HCT116 (cell line): ENCODE measurements around the gene HACD3. TPM values are rescaled to one million over a fixed set of nuclear protein-coding genes. Genes with fewer than 3 reads are reported as not detected.

Source experiments
- ATAC-seq: fragments of 200-7000 bp; cut with Tn5 transposase; 2 replicates; pipeline ENCODE4 v1.9.1; 2020; ENCODE audit warnings: mild to moderate bottlenecking, moderate library complexity
- BruUV-seq: library from RNA; stranded (reverse); fragments of 400-500 nt; replicated peaks from 2 replicates; lab custom pipeline; 2021; lab: Mats Ljungman, UMichigan
- CTCF ChIA-PET: fragments of 300-600 bp; sonication (Branson Sonifier 250); formaldehyde crosslinking; loops from one replicate; lab custom pipeline; 2021; ENCODE audit warnings: antibody characterized with exemption; lab: Charles Lee
- POLR2A ChIA-PET: fragments of 300-600, 350-600 bp; sonication (Branson Sonifier 250); formaldehyde crosslinking; loops from one replicate; lab custom pipeline; 2021; ENCODE audit warnings: antibody characterized with exemption; lab: Charles Lee
- RAD21 ChIA-PET, 2 experiments: fragments of 300-600 bp; sonication (Branson Sonifier 250); formaldehyde crosslinking; loops; one replicate each; lab custom pipeline; 2023; ENCODE audit warnings: low total read pairs in 2 of 2; ENCODE audit not compliant: uncharacterized antibody in 2 of 2, unreplicated experiment in 2 of 2, low non-redundant PET in 1 of 2; lab: Charles Lee
- DNase-seq: peaks from one replicate; pipeline ENCODE4 v3.0.0-alpha.2; 2010; ENCODE audit warnings: low read depth, low spot score
- H2AFZ ChIP-seq: fragments of 200-600 bp; shearing (Covaris generic), sonication (generic); 2 replicates; pipeline ENCODE4 v1.6.1; 2017; ENCODE audit warnings: low read depth, mixed run types, mixed read lengths, antibody characterized with exemption, low read length; ENCODE audit not compliant: poor library complexity, severe bottlenecking
- H3K27ac ChIP-seq: 2 replicates; pipeline ENCODE4 v1.5.1; 2012; ENCODE audit warnings: low read depth, low read length
- H3K27me3 ChIP-seq: fragments of 200-600 bp; sonication (generic); 2 replicates; pipeline ENCODE4 v1.6.1; 2016; ENCODE audit warnings: mixed run types, low read length, mixed read lengths; ENCODE audit not compliant: insufficient read depth
- H3K36me3 ChIP-seq, 2 experiments: fragments of 200-500 bp in 1 of 2; fragments of 200-600 bp in 1 of 2; sonication (Bioruptor generic) in 1 of 2; sonication (generic) in 1 of 2; 2 replicates each; pipeline versions ENCODE4 v1.5.1 to v1.6.1; 2014 to 2016; ENCODE audit warnings: low read length in 2 of 2, inconsistent platforms in 1 of 2, mixed read lengths in 1 of 2, mixed run types in 1 of 2; ENCODE audit not compliant: insufficient read depth in 2 of 2, control insufficient read depth in 1 of 2
- H3K4me1 ChIP-seq, 2 experiments: fragments of 200-600 bp in 1 of 2; sonication (generic) in 1 of 2; 2 replicates each; pipeline versions ENCODE4 v1.5.1 to v1.6.1; 2012 to 2017; ENCODE audit warnings: low read length in 2 of 2, inconsistent platforms in 1 of 2, mild to moderate bottlenecking in 1 of 2, mixed read lengths in 1 of 2, mixed run types in 1 of 2, moderate library complexity in 1 of 2; ENCODE audit not compliant: insufficient read depth in 2 of 2, control insufficient read depth in 1 of 2
- H3K4me2 ChIP-seq: fragments of 200-600 bp; sonication (generic); 2 replicates; pipeline ENCODE4 v1.6.1; 2017; ENCODE audit warnings: mixed run types, low read length, mixed read lengths
- H3K4me3 ChIP-seq, 2 experiments: fragments of 200-600 bp in 1 of 2; sonication (generic) in 1 of 2; replicated peaks in 1 of 2; 2 replicates each; pipeline ENCODE4 v1.5.1; 2011 to 2016; ENCODE audit warnings: low read length in 2 of 2, control low read depth in 1 of 2, low read depth in 1 of 2, mild to moderate bottlenecking in 1 of 2, mixed read lengths in 1 of 2, mixed run types in 1 of 2
- H3K79me2 ChIP-seq: fragments of 200-600 bp; sonication (generic); 2 replicates; pipeline ENCODE4 v1.6.1; 2017; ENCODE audit warnings: mild to moderate bottlenecking, mixed run types, low read length, moderate library complexity, mixed read lengths; ENCODE audit not compliant: insufficient read depth
- H3K9ac ChIP-seq: fragments of 200-600 bp; sonication (generic); 2 replicates; pipeline ENCODE4 v1.6.1; 2016; ENCODE audit warnings: low read length, mixed read lengths
- H3K9me2 ChIP-seq: fragments of 200-600 bp; sonication (generic), shearing (Covaris generic); 2 replicates; pipeline ENCODE4 v1.6.1; 2017; ENCODE audit warnings: mixed run types, mild to moderate bottlenecking, moderate library complexity; ENCODE audit not compliant: insufficient read depth
- H3K9me3 ChIP-seq, 2 experiments: fragments of 200-500 bp in 1 of 2; fragments of 200-600 bp in 1 of 2; sonication (Bioruptor generic) in 1 of 2; sonication (generic) in 1 of 2; 2 replicates each; pipeline ENCODE4 v1.6.1; 2014 to 2017; ENCODE audit warnings: low read length in 2 of 2, mixed read lengths in 2 of 2, inconsistent platforms in 1 of 2, low read depth in 1 of 2, mild to moderate bottlenecking in 1 of 2, mixed run types in 1 of 2, moderate library complexity in 1 of 2; ENCODE audit not compliant: control insufficient read depth in 1 of 2, insufficient read depth in 1 of 2
- H4K20me1 ChIP-seq: fragments of 200-600 bp; sonication (generic), shearing (Covaris generic); 2 replicates; pipeline ENCODE4 v1.6.1; 2017; ENCODE audit warnings: mixed run types, mild to moderate bottlenecking, moderate library complexity; ENCODE audit not compliant: insufficient read depth
- ATF3 ChIP-seq: IDR thresholded peaks from 2 replicates; pipeline ENCODE4 v1.6.1; 2012
- CBX3 ChIP-seq: IDR thresholded peaks from 2 replicates; pipeline ENCODE4 v1.6.1; 2012; ENCODE audit warnings: low read depth
- CEBPB ChIP-seq: IDR thresholded peaks from 2 replicates; pipeline ENCODE4 v1.6.1; 2012; ENCODE audit warnings: low read depth
- CTCF ChIP-seq, 3 experiments: fragments of 200-600 bp in 1 of 3; sonication (generic) in 1 of 3; IDR thresholded peaks in 2 of 3; conservative IDR thresholded peaks in 1 of 3; 2 replicates each; pipeline ENCODE4 v1.5.1; 2012 to 2017; ENCODE audit warnings: low read depth in 2 of 3, low read length in 2 of 3, antibody characterized with exemption in 1 of 3, borderline replicate concordance in 1 of 3, control low read depth in 1 of 3, mild to moderate bottlenecking in 1 of 3, mixed read lengths in 1 of 3, mixed run types in 1 of 3, moderate library complexity in 1 of 3; ENCODE audit not compliant: insufficient read depth in 1 of 3
- EGR1 ChIP-seq: IDR thresholded peaks from 2 replicates; pipeline ENCODE4 v1.6.1; 2012; ENCODE audit warnings: low read depth
- ELF1 ChIP-seq: IDR thresholded peaks from 2 replicates; pipeline ENCODE4 v1.6.1; 2012; ENCODE audit warnings: low read depth, borderline replicate concordance
- EZH2 ChIP-seq: fragments of 200-600 bp; sonication (generic); IDR thresholded peaks from 2 replicates; pipeline ENCODE4 v1.6.1; 2017; ENCODE audit warnings: antibody characterized with exemption, mixed run types
- EZH2phosphoT487 ChIP-seq: fragments of 200-600 bp; IDR thresholded peaks from 2 replicates; pipeline ENCODE4 v1.6.1; 2018; ENCODE audit warnings: antibody characterized with exemption, borderline replicate concordance
- FOSL1 ChIP-seq: IDR thresholded peaks from 2 replicates; pipeline ENCODE4 v1.6.1; 2012; ENCODE audit warnings: low read depth
- MAX ChIP-seq: IDR thresholded peaks from 2 replicates; pipeline ENCODE4 v1.6.1; 2012
- POLR2A ChIP-seq: IDR thresholded peaks from 2 replicates; pipeline ENCODE4 v1.7.0; 2011; ENCODE audit warnings: borderline replicate concordance; ENCODE audit not compliant: insufficient read depth, insufficient read length; ENCODE audit errors: extremely low read depth
- RAD21 ChIP-seq: IDR thresholded peaks from 2 replicates; pipeline ENCODE4 v1.6.1; 2012; ENCODE audit warnings: low read depth, mild to moderate bottlenecking
- SIN3A ChIP-seq: IDR thresholded peaks from 2 replicates; pipeline ENCODE4 v1.6.1; 2012; ENCODE audit warnings: low read depth
- SRF ChIP-seq: IDR thresholded peaks from 2 replicates; pipeline ENCODE4 v1.6.1; 2012; ENCODE audit warnings: low read depth
- TCF7L2 ChIP-seq: IDR thresholded peaks from 2 replicates; pipeline ENCODE4 v1.7.0; 2011; ENCODE audit warnings: borderline replicate concordance, inconsistent platforms; ENCODE audit not compliant: insufficient read depth, insufficient read length; ENCODE audit errors: extremely low read depth
- YY1 ChIP-seq: IDR thresholded peaks from 2 replicates; pipeline ENCODE4 v1.6.1; 2011; ENCODE audit warnings: low read length, low read depth, moderate library complexity, mild to moderate bottlenecking; ENCODE audit not compliant: insufficient replicate concordance; ENCODE audit errors: extremely low read depth
- ZBTB33 ChIP-seq: IDR thresholded peaks from 2 replicates; pipeline ENCODE4 v1.6.1; 2011; ENCODE audit warnings: mild to moderate bottlenecking, low read length, moderate library complexity; ENCODE audit not compliant: insufficient replicate concordance; ENCODE audit errors: extremely low read depth
- ZNF274 ChIP-seq: fragments of 200-500 bp; sonication (Bioruptor generic); IDR thresholded peaks from 2 replicates; pipeline ENCODE4 v1.6.1; 2014; ENCODE audit warnings: mild to moderate bottlenecking, low read depth, low read length, inconsistent platforms
- intact Hi-C: fragments of 100-400 bp; cut with micrococcal nuclease; formaldehyde crosslinking; loops from 2 replicates; pipeline ENCODE4 v1.10.0; 2022
- total RNA-seq: library from RNA; stranded (reverse); gene quantifications from one replicate; pipeline ENCODE4 v1.2.1, GENCODE V29; 2021; ENCODE audit not compliant: unreplicated experiment

Gene HACD3
- total RNA-seq, 1 experiment from 2014 or later, result 57.5 TPM

- TF ChIP-seq ZNF274 (no peak), POLR2A (no peak), EGR1 (no peak), RAD21 (no peak)
- TF ChIP-seq, all 23 proteins: peak for 0
Measured at GRCh38 chr15:65580287-65580686, 50.0 kb downstream of the HACD3 start (continued).

GRCh38 chr15:65583701-65584100, 53.4 kb downstream of the HACD3 start:
- Histone ChIP-seq H3K4me2 (no peak overlapping the region), H3K9me3 (no peaks in the 10 kb centered on the region), H2AFZ (no peak overlapping the region), H3K9ac (no peak overlapping the region), H3K27ac (no peak overlapping the region), H4K20me1 (no peaks in the 10 kb centered on the region), H3K4me3 (no peak overlapping the region), H3K4me1 (no peaks in the 10 kb centered on the region), H3K79me2 (no peaks in the 10 kb centered on the region), H3K36me3 (peaks cover 26 to 33% of the 10 kb centered on the region in 2 experiments), H3K27me3 (no peaks in the 10 kb centered on the region), H3K9me2 (no peaks in the 10 kb centered on the region)
- no peak for ATAC-seq
- ChIA-PET CTCF (no interaction called here), RAD21 (no interaction called here), POLR2A (no interaction called here)
- BruUV-seq, result no TSS peak
- intact Hi-C loops, result no loop called here
- DNase-seq, result no peak
- TF ChIP-seq EGR1 (no peak), SIN3A (no peak), FOSL1 (no peak), EZH2phosphoT487 (no peak), ZBTB33 (no peak), POLR2A (no peak), CTCF (IDR thresholded peaks at IDR 0.05 in 2 of 3, conservative IDR thresholded peaks at IDR 0.05 in 1 of 3; ENCODE audit: borderline replicate concordance in 1 of 3, insufficient read depth in 1 of 3, low read depth in 2 of 3, low read length in 2 of 3) (no peak), TCF7L2 (no peak), MAX (no peak), EZH2 (no peak), CEBPB (no peak), ELF1 (no peak), CBX3 (no peak), RAD21 (no peak), YY1 (no peak), SRF (no peak), ATF3 (no peak)
